ENCODE data around the gene GUK1.

DNA sequence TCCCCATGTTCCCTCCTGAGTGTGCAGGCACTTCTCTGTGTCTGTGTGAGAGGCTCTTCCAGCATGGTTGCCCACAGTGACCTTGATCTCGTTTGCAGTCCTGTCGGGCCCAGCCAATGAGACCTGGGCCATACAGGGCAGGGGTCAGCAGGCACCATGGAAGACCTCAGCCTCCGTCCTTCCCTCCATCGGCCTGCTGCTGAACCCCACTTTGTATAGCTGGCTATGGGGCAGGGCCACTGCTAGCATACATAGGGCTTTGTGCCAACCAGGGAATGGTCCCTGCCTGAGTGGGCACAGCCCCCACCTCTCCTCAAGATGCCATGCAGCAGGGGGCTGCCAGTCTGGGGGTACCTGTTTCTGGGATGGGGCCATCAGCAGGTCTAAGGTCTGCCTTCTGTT is 40.7 kb upstream of the GUK1 start:
- TF ChIP-seq, protein P1, sequence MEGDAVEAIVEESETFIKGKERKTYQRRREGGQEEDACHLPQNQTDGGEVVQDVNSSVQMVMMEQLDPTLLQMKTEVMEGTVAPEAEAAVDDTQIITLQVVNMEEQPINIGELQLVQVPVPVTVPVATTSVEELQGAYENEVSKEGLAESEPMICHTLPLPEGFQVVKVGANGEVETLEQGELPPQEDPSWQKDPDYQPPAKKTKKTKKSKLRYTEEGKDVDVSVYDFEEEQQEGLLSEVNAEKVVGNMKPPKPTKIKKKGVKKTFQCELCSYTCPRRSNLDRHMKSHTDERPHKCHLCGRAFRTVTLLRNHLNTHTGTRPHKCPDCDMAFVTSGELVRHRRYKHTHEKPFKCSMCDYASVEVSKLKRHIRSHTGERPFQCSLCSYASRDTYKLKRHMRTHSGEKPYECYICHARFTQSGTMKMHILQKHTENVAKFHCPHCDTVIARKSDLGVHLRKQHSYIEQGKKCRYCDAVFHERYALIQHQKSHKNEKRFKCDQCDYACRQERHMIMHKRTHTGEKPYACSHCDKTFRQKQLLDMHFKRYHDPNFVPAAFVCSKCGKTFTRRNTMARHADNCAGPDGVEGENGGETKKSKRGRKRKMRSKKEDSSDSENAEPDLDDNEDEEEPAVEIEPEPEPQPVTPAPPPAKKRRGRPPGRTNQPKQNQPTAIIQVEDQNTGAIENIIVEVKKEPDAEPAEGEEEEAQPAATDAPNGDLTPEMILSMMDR (IDR thresholded peaks at IDR 0.05), result no peak
- no peak for TF ChIP-seq POLR2AphosphoS5 (IDR thresholded peaks at IDR 0.05)
- TF ChIP-seq POLR2A (IDR thresholded peaks at IDR 0.05; ENCODE audit: low read depth), result no peak
- TF ChIP-seq EP300 (IDR thresholded peaks at IDR 0.05), result no peak

Measured in esophagus muscularis mucosa (tissue), 4 donors.